Measurements from ENCODE around the gene COPG2.

- TF ChIP-seq EP300 (IDR thresholded peaks at IDR 0.05) (no peak), CTCF (IDR thresholded peaks at IDR 0.05) (no peak)
Measured at GRCh38 chr7:130515315-130516040, 153.1 kb downstream of the COPG2 start.
